ENCODE data around the gene ARHGAP15.

Gene ARHGAP15

DNA sequence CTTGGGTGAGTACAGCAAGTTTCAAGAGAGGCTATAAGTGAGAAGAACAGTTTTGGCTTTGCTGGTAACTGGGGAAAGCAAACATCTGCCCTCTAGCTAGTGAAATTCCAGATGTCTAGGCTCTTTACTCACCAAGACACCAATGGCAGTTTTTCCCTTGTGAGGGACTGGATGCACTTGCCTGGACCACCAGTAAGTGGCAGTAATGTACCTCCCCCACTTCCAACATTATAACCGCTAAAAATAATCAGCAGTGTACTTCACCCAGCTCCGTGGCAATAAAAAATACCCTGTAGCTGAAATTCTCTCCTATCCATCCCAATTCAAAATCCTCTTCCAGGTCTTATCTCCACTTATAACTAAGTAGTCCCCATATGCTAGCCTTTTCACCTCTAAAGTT is 383.9 kb downstream of the ARHGAP15 start:
- TF ChIP-seq, protein P1, sequence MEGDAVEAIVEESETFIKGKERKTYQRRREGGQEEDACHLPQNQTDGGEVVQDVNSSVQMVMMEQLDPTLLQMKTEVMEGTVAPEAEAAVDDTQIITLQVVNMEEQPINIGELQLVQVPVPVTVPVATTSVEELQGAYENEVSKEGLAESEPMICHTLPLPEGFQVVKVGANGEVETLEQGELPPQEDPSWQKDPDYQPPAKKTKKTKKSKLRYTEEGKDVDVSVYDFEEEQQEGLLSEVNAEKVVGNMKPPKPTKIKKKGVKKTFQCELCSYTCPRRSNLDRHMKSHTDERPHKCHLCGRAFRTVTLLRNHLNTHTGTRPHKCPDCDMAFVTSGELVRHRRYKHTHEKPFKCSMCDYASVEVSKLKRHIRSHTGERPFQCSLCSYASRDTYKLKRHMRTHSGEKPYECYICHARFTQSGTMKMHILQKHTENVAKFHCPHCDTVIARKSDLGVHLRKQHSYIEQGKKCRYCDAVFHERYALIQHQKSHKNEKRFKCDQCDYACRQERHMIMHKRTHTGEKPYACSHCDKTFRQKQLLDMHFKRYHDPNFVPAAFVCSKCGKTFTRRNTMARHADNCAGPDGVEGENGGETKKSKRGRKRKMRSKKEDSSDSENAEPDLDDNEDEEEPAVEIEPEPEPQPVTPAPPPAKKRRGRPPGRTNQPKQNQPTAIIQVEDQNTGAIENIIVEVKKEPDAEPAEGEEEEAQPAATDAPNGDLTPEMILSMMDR (IDR thresholded peaks at IDR 0.05; ENCODE audit: low read depth, low read length), result peak; percentile 89
- peak; percentile 74 to 83 for DNase-seq (ENCODE audit: low read depth in 2 of 2)
- no peak overlapping the region for H3K4me3 ChIP-seq (replicated peaks in 1 of 2; ENCODE audit: low read depth in 2 of 2, low read length in 2 of 2)

DNA sequence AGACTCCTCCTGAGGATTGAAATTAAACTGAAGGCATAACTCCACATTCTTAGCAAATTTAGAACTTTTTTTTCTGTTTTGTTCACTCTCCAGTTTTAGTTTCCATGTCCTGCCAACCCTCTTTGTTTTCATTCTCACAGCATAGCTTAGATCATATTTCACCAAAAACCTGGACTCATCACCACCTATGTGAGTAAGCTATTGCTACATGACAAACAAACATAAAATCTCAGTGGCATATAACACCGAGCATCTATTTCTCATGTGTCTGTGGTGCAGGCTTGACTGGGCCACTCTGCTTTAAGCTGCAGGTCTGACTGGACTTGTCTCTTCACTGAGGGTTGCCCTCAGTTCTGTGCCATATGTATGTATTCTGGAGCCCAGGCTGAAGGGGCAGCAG is 385.2 kb downstream of the ARHGAP15 start:
- peak in 1 of 2 donors; percentile 66 for DNase-seq (ENCODE audit: low read depth in 2 of 2)
- TF ChIP-seq, protein P1 (IDR thresholded peaks at IDR 0.05; ENCODE audit: low read depth, low read length), result no peak
- no peak overlapping the region for H3K4me3 ChIP-seq (replicated peaks in 1 of 2; ENCODE audit: low read depth in 2 of 2, low read length in 2 of 2)

DNA sequence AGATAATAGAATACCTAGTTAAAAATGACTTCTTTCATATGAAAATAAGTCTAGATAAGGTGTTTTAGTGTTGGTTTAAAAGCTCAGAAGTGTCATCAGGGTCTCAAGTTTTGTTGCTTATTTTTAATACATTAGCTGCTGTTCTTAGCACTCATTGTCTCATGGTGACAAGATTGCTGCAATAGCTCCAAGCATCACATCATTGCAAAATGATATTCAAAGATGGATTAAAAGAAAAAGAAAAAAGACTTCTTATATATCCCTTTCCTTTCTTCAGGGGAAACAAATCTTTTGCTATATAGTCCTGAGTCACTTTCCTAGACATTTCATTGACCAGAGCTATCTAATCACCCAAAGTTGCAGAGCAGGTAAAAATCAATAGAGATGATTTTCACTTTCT is 386.1 kb downstream of the ARHGAP15 start:
- TF ChIP-seq, protein P1 (IDR thresholded peaks at IDR 0.05; ENCODE audit: low read depth, low read length), result no peak
- H3K4me3 ChIP-seq (replicated peaks in 1 of 2; ENCODE audit: low read depth in 2 of 2, low read length in 2 of 2), result no peak overlapping the region
- DNase-seq (ENCODE audit: low read depth in 2 of 2), result no peak

DNA sequence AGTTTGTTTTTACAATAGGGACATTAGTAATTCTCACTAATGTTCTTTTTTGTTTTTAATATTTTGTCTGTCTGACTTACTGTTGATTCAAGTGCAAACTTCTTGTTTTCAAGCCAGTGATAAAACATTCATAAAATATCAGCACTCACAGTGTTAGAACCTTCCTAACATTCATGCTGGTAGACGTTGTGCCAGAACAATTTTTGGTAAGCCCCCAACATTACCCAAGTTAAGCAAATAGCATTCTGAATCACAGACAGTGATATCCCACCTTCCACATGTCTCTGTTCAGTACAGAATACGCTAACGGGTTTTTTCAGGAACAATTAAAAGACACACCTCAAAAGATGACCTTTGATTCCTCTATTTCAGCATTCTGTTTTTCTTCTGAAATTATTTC is 390.3 kb downstream of the ARHGAP15 start:
- H3K4me3 ChIP-seq (replicated peaks in 1 of 2; ENCODE audit: low read depth in 2 of 2, low read length in 2 of 2), result no peak overlapping the region
- DNase-seq (ENCODE audit: low read depth in 2 of 2), result no peak
- TF ChIP-seq, protein P1 (IDR thresholded peaks at IDR 0.05; ENCODE audit: low read depth, low read length), result no peak

DNA sequence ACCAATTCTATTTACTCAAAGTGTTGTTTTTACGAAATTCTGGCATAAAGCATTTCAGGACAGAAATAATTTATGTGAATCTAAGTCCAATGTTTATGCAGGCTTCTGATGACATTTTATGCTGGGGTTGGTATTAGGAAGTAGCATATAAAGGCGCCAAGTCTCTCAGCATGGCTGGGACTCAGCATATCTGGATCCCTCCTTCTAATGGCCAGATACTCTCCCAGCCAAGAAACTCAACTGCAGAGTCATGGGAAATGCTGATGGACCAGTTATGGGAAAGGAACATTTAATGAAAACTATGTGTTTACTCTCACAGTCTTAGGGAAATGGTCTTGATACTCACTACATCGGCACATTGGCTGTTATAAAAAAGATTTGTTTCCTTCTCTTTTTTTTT is 392.2 kb downstream of the ARHGAP15 start:
- DNase-seq (ENCODE audit: low read depth in 2 of 2), result no peak
- TF ChIP-seq, protein P1 (IDR thresholded peaks at IDR 0.05; ENCODE audit: low read depth, low read length), result no peak
- no peak overlapping the region for H3K4me3 ChIP-seq (replicated peaks in 1 of 2; ENCODE audit: low read depth in 2 of 2, low read length in 2 of 2)

DNA sequence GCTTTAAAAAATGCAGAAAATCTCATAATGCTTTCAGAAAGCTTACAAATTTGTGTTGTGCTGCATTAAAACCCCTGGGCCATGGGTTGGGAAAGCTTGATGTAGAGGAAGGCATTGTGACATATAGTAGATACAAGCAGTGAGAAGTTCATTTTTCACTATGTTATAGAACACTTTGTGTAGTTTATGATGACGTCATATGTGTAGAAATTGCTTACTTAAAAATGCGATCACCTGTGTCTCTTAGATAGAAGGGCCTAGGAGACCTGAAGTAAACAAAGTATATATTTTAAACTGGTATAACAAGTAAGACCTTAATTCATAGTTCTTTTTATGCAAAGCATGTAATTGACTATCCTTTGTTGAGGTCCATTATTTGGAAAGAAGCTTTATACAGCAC is 393.5 kb downstream of the ARHGAP15 start:
- DNase-seq (ENCODE audit: low read depth in 2 of 2), result no peak
- H3K4me3 ChIP-seq (replicated peaks in 1 of 2; ENCODE audit: low read depth in 2 of 2, low read length in 2 of 2), result no peak overlapping the region
- TF ChIP-seq, protein P1 (IDR thresholded peaks at IDR 0.05; ENCODE audit: low read depth, low read length), result no peak

DNA sequence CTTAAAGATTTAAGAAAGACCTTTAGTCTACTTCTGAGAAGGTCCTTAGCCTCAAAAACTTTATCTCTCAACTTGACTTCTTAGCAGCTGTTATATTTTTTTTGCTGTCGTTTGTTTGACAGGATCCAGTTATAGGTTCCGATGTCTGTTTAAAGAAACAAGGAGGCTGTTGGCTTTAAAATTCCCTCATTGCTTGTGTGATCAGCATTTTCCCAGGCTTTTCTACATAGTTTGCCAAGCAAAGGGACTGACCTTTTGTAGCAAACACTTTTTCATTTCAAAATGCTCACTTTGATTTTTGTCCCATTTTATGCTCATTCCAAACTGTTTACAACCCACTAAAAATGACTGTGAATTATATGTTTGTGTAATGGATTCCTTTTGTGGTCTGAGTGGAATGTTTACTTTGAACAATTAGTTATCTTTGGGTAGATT is 394.9 kb downstream of the ARHGAP15 start:
- no peak overlapping the region for H3K4me3 ChIP-seq (replicated peaks in 1 of 2; ENCODE audit: low read depth in 2 of 2, low read length in 2 of 2)
- peak; percentile 47 to 67 for DNase-seq (ENCODE audit: low read depth in 2 of 2)
- TF ChIP-seq, protein P1 (IDR thresholded peaks at IDR 0.05; ENCODE audit: low read depth, low read length), result no peak

Measured in cardiac fibroblast (primary cell).